ENCODE data around the gene PGP. TPM values are rescaled to one million over a fixed set of nuclear protein-coding genes. Genes with fewer than 3 reads are reported as not detected.
"Not testable (repeated sequence)": the region's sequence is repeated elsewhere in the genome, so short reads cannot be mapped to it uniquely, and the experiment has no call there.

PGP gene
- 29.3 and 58.3 TPM in 2 replicates for total RNA-seq

DNA sequence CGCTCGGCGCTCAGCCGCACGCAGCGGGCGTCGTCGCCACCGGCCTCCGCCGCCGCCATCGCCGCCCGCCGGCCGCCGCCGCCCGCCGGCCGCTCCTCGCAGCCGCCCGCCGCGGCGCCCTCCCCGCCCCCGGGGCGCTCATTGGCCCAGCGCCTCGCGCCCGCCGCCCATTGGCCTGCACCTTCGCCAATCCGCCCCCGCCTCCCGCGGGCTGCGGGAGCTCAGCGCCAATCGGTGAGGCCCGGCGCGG lies at the start of gene PGP:
PGP (minus strand) TSS at position 122 of the 250 bp plus-strand sequence; CDS start at position 59, 63 bp downstream.
- DNase-seq (ENCODE audit: low read depth): no peak
- TF ChIP-seq, protein P1, sequence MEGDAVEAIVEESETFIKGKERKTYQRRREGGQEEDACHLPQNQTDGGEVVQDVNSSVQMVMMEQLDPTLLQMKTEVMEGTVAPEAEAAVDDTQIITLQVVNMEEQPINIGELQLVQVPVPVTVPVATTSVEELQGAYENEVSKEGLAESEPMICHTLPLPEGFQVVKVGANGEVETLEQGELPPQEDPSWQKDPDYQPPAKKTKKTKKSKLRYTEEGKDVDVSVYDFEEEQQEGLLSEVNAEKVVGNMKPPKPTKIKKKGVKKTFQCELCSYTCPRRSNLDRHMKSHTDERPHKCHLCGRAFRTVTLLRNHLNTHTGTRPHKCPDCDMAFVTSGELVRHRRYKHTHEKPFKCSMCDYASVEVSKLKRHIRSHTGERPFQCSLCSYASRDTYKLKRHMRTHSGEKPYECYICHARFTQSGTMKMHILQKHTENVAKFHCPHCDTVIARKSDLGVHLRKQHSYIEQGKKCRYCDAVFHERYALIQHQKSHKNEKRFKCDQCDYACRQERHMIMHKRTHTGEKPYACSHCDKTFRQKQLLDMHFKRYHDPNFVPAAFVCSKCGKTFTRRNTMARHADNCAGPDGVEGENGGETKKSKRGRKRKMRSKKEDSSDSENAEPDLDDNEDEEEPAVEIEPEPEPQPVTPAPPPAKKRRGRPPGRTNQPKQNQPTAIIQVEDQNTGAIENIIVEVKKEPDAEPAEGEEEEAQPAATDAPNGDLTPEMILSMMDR (conservative IDR thresholded peaks at IDR 0.05; ENCODE audit: low read depth, low read length): no peak
- H3K4me3 ChIP-seq (ENCODE audit: low read depth, low read length): peak within 1 kb of the TSS; percentile 85

DNA sequence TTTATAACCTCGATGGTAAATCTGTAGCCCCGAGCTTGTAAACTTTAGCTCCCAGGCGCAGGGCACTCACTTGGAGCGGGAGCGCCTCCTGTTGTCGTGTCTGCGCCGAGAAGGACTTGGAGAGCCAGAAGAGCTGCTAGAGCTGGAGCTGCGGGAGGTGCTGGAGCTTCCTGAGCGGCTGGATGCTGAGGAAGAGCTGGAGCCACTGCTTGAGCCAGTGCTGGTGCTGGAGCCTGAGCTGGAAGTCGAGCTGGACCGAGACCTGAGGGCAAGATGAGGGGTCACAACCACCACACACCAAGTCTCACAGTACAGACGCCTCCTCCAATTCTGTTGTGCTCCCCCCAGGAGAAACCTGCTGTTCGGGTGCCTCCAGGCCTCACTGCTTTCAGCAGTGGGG lies 48.4 kb upstream of the PGP start:
- H3K4me3 ChIP-seq (ENCODE audit: low read depth, low read length); DNase-seq (ENCODE audit: low read depth): not testable (repeated sequence)
- TF ChIP-seq, protein P1 (conservative IDR thresholded peaks at IDR 0.05; ENCODE audit: low read depth, low read length): peak; percentile 5

DNA sequence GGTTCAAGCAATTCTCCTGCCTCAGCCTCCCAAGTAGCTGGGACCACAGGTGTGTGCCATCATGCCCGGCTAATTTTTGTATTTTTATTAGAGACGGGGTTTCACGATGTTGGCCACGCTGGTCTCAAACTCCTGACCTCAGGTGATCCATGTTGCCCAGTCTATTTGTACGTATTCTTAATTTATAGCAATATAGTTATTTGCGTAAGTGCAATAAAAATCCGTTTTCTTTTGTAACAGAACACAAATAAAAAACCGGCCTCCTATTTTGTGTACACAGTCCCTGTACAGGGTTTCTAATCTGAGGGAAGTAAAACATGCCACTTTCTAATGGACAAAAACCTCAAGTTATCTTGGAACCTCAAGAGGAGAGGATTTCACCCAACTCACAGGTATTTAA lies 45.6 kb upstream of the PGP start:
- TF ChIP-seq, protein P1 (conservative IDR thresholded peaks at IDR 0.05; ENCODE audit: low read depth, low read length): no peak
- no peak overlapping the region for H3K4me3 ChIP-seq (ENCODE audit: low read depth, low read length)
- DNase-seq (ENCODE audit: low read depth): no peak

DNA sequence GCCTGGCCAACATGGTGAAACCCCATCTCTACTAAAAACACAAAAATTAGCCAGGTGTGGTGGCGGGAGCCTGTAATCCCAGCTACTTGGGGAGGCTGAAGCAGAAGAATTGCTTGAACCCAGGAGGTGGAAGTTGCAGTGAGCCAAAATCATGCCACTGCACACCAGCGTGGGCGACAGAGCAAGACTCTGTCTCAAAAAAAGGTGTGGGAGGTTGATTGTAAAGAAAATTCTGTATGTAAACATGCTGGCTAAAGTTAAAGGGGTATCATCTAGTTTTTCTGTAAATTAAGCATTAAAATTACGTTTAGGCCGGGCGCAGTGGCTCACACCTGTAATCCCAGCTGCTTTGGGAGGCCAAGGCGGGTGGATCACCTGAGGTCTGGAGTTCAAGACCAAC lies 43.9 kb upstream of the PGP start:
- DNase-seq (ENCODE audit: low read depth); H3K4me3 ChIP-seq (ENCODE audit: low read depth, low read length): not testable (repeated sequence)

DNA sequence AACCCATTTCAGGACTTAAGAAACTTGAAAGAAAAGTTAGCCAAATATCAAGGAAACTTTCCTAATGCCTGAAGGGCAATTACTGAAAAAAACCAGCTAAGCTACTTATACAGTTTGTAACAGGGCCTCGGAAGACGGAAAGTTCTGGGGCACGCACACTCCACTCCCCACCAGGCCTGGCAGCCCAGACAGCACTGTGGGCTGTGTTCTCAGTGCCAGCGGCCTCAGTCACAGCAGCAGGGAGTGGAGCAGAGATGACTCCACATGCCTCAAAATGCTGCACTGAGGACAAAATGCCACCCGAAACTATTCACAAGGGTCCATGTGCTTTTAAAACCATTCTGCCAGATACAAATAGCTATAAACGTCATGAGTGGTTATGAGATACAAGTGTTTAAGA lies 43.1 kb upstream of the PGP start:
- DNase-seq (ENCODE audit: low read depth): no peak
- TF ChIP-seq, protein P1 (conservative IDR thresholded peaks at IDR 0.05; ENCODE audit: low read depth, low read length): no peak
- H3K4me3 ChIP-seq (ENCODE audit: low read depth, low read length): no peak overlapping the region

- DNase-seq (ENCODE audit: low read depth): no peak
- H3K4me3 ChIP-seq (ENCODE audit: low read depth, low read length): no peak overlapping the region
- TF ChIP-seq, protein P1 (conservative IDR thresholded peaks at IDR 0.05; ENCODE audit: low read depth, low read length): no peak
Observed at GRCh38 chr16:2256531-2257140, 42.0 kb upstream of the PGP start.

GRCh38 chr16:2253293-2253692 lies 38.7 kb upstream of the PGP start:
- no peak for DNase-seq (ENCODE audit: low read depth)
- TF ChIP-seq, protein P1 (conservative IDR thresholded peaks at IDR 0.05; ENCODE audit: low read depth, low read length): no peak
- H3K4me3 ChIP-seq (ENCODE audit: low read depth, low read length): no peak overlapping the region
